SK-N-SH (cell line): ENCODE data around the gene SHKBP1. TPM values are rescaled to one million over a fixed set of nuclear protein-coding genes. Genes with fewer than 3 reads are reported as not detected.

Experiments
- CTCF ChIA-PET: fragments of 300-600, 350-600 bp; formaldehyde crosslinking; extraction: SDS; loops from one replicate; lab custom pipeline; 2021; lab: Yijun Ruan, JAX
- POLR2A ChIA-PET: fragments of 350-600 bp; sonication (Branson Sonifier 250); formaldehyde crosslinking; extraction: SDS; loops from one replicate; lab custom pipeline; 2020; ENCODE audit warnings: antibody characterized with exemption, inconsistent platforms; lab: Yijun Ruan, JAX
- DNase-seq: peaks from one replicate; pipeline ENCODE4 v3.0.0; 2012
- H2AFZ ChIP-seq: fragments of 200-600 bp; sonication (generic); 2 replicates; pipeline ENCODE4 v1.8.1; 2016; ENCODE audit warnings: antibody characterized with exemption, mild to moderate bottlenecking, low read depth
- H3F3A ChIP-seq: fragments of 200-600 bp; sonication (generic); replicated peaks from 2 replicates; pipeline ENCODE3; 2016; ENCODE audit warnings: antibody characterized with exemption, mild to moderate bottlenecking; ENCODE audit not compliant: insufficient read depth
- H3K27ac ChIP-seq, 2 experiments: fragments of 200-500 bp in 1 of 2; fragments of 200-600 bp in 1 of 2; sonication (Bioruptor generic) in 1 of 2; sonication (generic), shearing (Covaris generic) in 1 of 2; 2 replicates each; pipeline versions ENCODE4 v1.5.1 to v1.6.1; 2014 to 2016; ENCODE audit warnings: low read depth in 2 of 2, inconsistent platforms in 1 of 2, low read length in 1 of 2, mild to moderate bottlenecking in 1 of 2, mixed read lengths in 1 of 2
- H3K27me3 ChIP-seq: fragments of 200-600 bp; sonication (generic), shearing (Covaris generic); 2 replicates; pipeline ENCODE4 v1.6.1; 2016; ENCODE audit warnings: mixed run types; ENCODE audit not compliant: insufficient read depth
- H3K36me3 ChIP-seq, 2 experiments: fragments of 200-500 bp in 1 of 2; fragments of 200-600 bp in 1 of 2; sonication (Bioruptor generic) in 1 of 2; sonication (generic) in 1 of 2; replicated peaks in 1 of 2; 2 replicates each; pipeline versions ENCODE3 to v1.5.1; 2014 to 2016; ENCODE audit warnings: low read length in 1 of 2, mild to moderate bottlenecking in 1 of 2; ENCODE audit not compliant: insufficient read depth in 2 of 2, control insufficient read depth in 1 of 2
- H3K4me1 ChIP-seq, 2 experiments: fragments of 200-500 bp in 1 of 2; fragments of 200-600 bp in 1 of 2; sonication (Bioruptor generic) in 1 of 2; sonication (generic), shearing (Covaris generic) in 1 of 2; 2 replicates each; pipeline versions ENCODE4 v1.5.1 to v1.6.1; 2014 to 2016; ENCODE audit warnings: low read depth in 1 of 2, low read length in 1 of 2, mixed run types in 1 of 2; ENCODE audit not compliant: insufficient read depth in 2 of 2, control insufficient read depth in 1 of 2
- H3K4me2 ChIP-seq: fragments of 200-600 bp; sonication (generic), shearing (Covaris generic); 2 replicates; pipeline ENCODE4 v1.6.1; 2017; ENCODE audit warnings: mixed run types
- H3K4me3 ChIP-seq, 2 experiments: fragments of 200-500 bp in 1 of 2; fragments of 200-600 bp in 1 of 2; sonication (Bioruptor generic) in 1 of 2; sonication (generic), shearing (Covaris generic) in 1 of 2; 2 replicates each; pipeline versions ENCODE4 v1.5.1 to v1.8.1; 2014 to 2016; ENCODE audit warnings: low read depth in 2 of 2, inconsistent platforms in 1 of 2, low read length in 1 of 2, mild to moderate bottlenecking in 1 of 2, mixed read lengths in 1 of 2, moderate library complexity in 1 of 2
- H3K79me2 ChIP-seq: fragments of 200-600 bp; sonication (generic); 2 replicates; pipeline ENCODE4 v1.8.1; 2017; ENCODE audit warnings: mild to moderate bottlenecking; ENCODE audit not compliant: insufficient read depth
- H3K9ac ChIP-seq: fragments of 200-600 bp; sonication (generic); 2 replicates; pipeline ENCODE4 v1.6.1; 2017; ENCODE audit warnings: mixed run types
- H3K9me2 ChIP-seq: fragments of 200-600 bp; sonication (generic); 2 replicates; pipeline ENCODE4 v1.6.1; 2017; ENCODE audit warnings: mixed run types
- H3K9me3 ChIP-seq: fragments of 200-600 bp; sonication (generic); 2 replicates; pipeline ENCODE4 v1.6.1; 2017; ENCODE audit warnings: mixed run types, mild to moderate bottlenecking, moderate library complexity
- H4K20me1 ChIP-seq: fragments of 200-600 bp; sonication (generic); 2 replicates; pipeline ENCODE4 v1.6.1; 2017; ENCODE audit warnings: mild to moderate bottlenecking, mixed run types; ENCODE audit not compliant: insufficient read depth
- EZH2phosphoT487 ChIP-seq: fragments of 200-600 bp; sonication (generic); IDR thresholded peaks from 2 replicates; pipeline ENCODE4 v1.6.1; 2017; ENCODE audit warnings: low read depth, mixed run types, mild to moderate bottlenecking, antibody characterized with exemption, moderate library complexity, borderline replicate concordance
- FOXJ3 ChIP-seq: sonication (generic); formaldehyde crosslinking; IDR thresholded peaks from 2 replicates; pipeline ENCODE4 v1.5.1; 2020; ENCODE audit warnings: mild to moderate bottlenecking, missing genetic modification reagents
- FOXM1 ChIP-seq: IDR thresholded peaks from 2 replicates; pipeline ENCODE4 v1.4.0; 2012; ENCODE audit warnings: low read depth, mild to moderate bottlenecking
- NFIC ChIP-seq: IDR thresholded peaks from 2 replicates; pipeline ENCODE4 v1.4.0; 2012; ENCODE audit warnings: borderline replicate concordance
- NRF1 ChIP-seq: IDR thresholded peaks from 2 replicates; pipeline ENCODE4 v1.6.1; 2012; ENCODE audit warnings: low read depth, mild to moderate bottlenecking, low read length
- PBX3 ChIP-seq: IDR thresholded peaks from 2 replicates; pipeline ENCODE4; 2012
- RAD21 ChIP-seq: IDR thresholded peaks from 2 replicates; pipeline ENCODE4 v1.6.1; 2012; ENCODE audit warnings: mild to moderate bottlenecking, low read length
- RFX5 ChIP-seq: IDR thresholded peaks from 2 replicates; pipeline ENCODE4 v1.6.1; 2012; ENCODE audit warnings: mild to moderate bottlenecking, improper control_type of control experiment, low read length
- TAF1 ChIP-seq: IDR thresholded peaks from 2 replicates; pipeline ENCODE4 v1.6.1; 2012; ENCODE audit warnings: low read depth, mild to moderate bottlenecking, low read length, moderate library complexity, borderline replicate concordance
- TEAD4 ChIP-seq: IDR thresholded peaks from 2 replicates; pipeline ENCODE4 v1.4.0; 2012; ENCODE audit warnings: mild to moderate bottlenecking, borderline replicate concordance; ENCODE audit not compliant: insufficient read depth
- USF1 ChIP-seq: IDR thresholded peaks from 2 replicates; pipeline ENCODE4 v1.4.0; 2012; ENCODE audit warnings: low read depth, borderline replicate concordance
- USF2 ChIP-seq: fragments of 150-350 bp; IDR thresholded peaks from 2 replicates; pipeline ENCODE4 v1.6.1; 2017; ENCODE audit warnings: antibody characterized with exemption, low read length, low read depth, borderline replicate concordance
- YY1 ChIP-seq: IDR thresholded peaks from 2 replicates; pipeline ENCODE4 v1.4.0; 2012; ENCODE audit warnings: low read depth, mild to moderate bottlenecking
- ZBTB33 ChIP-seq: IDR thresholded peaks from 2 replicates; pipeline ENCODE4 v1.4.0; 2012; ENCODE audit warnings: low read depth, borderline replicate concordance
- WGBS: methylation state at CpG from one replicate; pipeline ENCODE4 v1.1.6; 2017; ENCODE audit warnings: low lambda C conversion rate; 5-methylcytosine and 5-hydroxymethylcytosine counted together
- polyA plus RNA-seq, 3 experiments: library from polyadenylated mRNA; depleted of rRNA; stranded (reverse); fragments of >200 nt; gene quantifications; 2 replicates each; pipeline ENCODE4 v1.2.3, GENCODE V29; 2012

Gene SHKBP1
- polyA plus RNA-seq, 1 of the 3 experiments (the other 2 are of a cell fraction), result 62.7 TPM

GRCh38 chr19:40621966-40622772 lies 45.5 kb downstream of the SHKBP1 start:
- TF ChIP-seq TAF1, result no peak
- no peaks in the 10 kb centered on the region for H3K79me2 ChIP-seq
- H3K4me2 ChIP-seq, result no peak overlapping the region
- no peak overlapping the region for H3K9ac ChIP-seq
- H4K20me1 ChIP-seq, result no peaks in the 10 kb centered on the region
- CTCF ChIA-PET, result interaction anchor here (1.0 to 12.8 kb wide), 3 partner anchors 11 to 158 kb away, joined by 3 to 155 read pairs (median 5); no protein-coding TSS in a partner anchor
- no peaks in the 10 kb centered on the region for H3K9me3 ChIP-seq
- H3K4me3 ChIP-seq, result no peak overlapping the region
- H2AFZ ChIP-seq, result no peak overlapping the region
- peaks cover 0 to 5% of the 10 kb centered on the region in 2 experiments; a peak in 1 of 4 replicates for H3K4me1 ChIP-seq
- DNase-seq, result peak; percentile 21
- H3K36me3 ChIP-seq, result no peaks in the 10 kb centered on the region
- no peaks in the 10 kb centered on the region for H3K27me3 ChIP-seq
- WGBS, result 93% methylated on average over 18 of the region's 24 CpGs
- no peaks in the 10 kb centered on the region for H3K9me2 ChIP-seq
- POLR2A ChIA-PET, result no interaction called here
- H3F3A ChIP-seq, result peaks cover 3% of the 10 kb centered on the region
- H3K27ac ChIP-seq, result no peak overlapping the region

- Histone ChIP-seq H3F3A (peaks cover 3% of the 10 kb centered on the region), H3K27me3 (no peaks in the 10 kb centered on the region), H3K79me2 (no peaks in the 10 kb centered on the region), H3K9me3 (no peaks in the 10 kb centered on the region), H3K4me1 (peaks cover 0 to 5% of the 10 kb centered on the region in 2 experiments; a peak in 1 of 4 replicates), H3K9me2 (no peaks in the 10 kb centered on the region), H2AFZ (no peak overlapping the region), H3K4me2 (no peak overlapping the region), H3K27ac (no peak overlapping the region), H3K36me3 (no peaks in the 10 kb centered on the region), H4K20me1 (no peaks in the 10 kb centered on the region), H3K4me3 (no peak overlapping the region), H3K9ac (no peak overlapping the region)
- DNase-seq, result no peak
- WGBS, result 94% methylated on average over 7 of the region's 7 CpGs
- POLR2A ChIA-PET, result no interaction called here
- CTCF ChIA-PET, result interaction anchor here (12.8 kb wide), 1 partner anchor 10 kb away, joined by 155 read pairs; no protein-coding TSS in a partner anchor
- TF ChIP-seq TEAD4, result no peak
- no peak for TF ChIP-seq FOXM1
- TF ChIP-seq YY1, result no peak
- no peak for TF ChIP-seq EZH2phosphoT487
- no peak for TF ChIP-seq PBX3
- TF ChIP-seq RAD21, result no peak
- TF ChIP-seq RFX5, result no peak
- no peak for TF ChIP-seq USF1
- no peak for TF ChIP-seq USF2
- TF ChIP-seq FOXJ3 (CRISPR knock-in tag), result no peak
- TF ChIP-seq NRF1, result no peak
- no peak for TF ChIP-seq NFIC
- TF ChIP-seq ZBTB33, result no peak
Measured at GRCh38 chr19:40622773-40623075, 46.1 kb downstream of the SHKBP1 start.
